ENCODE measurements around the gene TRIM46. TPM values are rescaled to one million over a fixed set of nuclear protein-coding genes. Genes with fewer than 3 reads are reported as not detected.

Gene TRIM46
- total and polyA plus RNA-seq, 2 of the 13 experiments (the other 11 are each of a cell fraction or from before 2014, with no cell fraction given): 0.04 to 0.09 TPM

GRCh38 chr1:155124503-155125463 is 48.9 kb upstream of the TRIM46 start (continued):
- peak in 1 of 2 experiments; percentile 24; a peak in 1 of 4 replicates for TF ChIP-seq HMGXB4 (CRISPR knock-in tag; IDR thresholded peaks at IDR 0.05; ENCODE audit: borderline replicate concordance in 1 of 2, low read depth in 1 of 2)
- 0 out of 2 replicates have a peak, but pooled peaks have one; percentile 51 for TF ChIP-seq ZNF33B (CRISPR knock-in tag; IDR thresholded peaks at IDR 0.05)
- TF ChIP-seq, protein P1, sequence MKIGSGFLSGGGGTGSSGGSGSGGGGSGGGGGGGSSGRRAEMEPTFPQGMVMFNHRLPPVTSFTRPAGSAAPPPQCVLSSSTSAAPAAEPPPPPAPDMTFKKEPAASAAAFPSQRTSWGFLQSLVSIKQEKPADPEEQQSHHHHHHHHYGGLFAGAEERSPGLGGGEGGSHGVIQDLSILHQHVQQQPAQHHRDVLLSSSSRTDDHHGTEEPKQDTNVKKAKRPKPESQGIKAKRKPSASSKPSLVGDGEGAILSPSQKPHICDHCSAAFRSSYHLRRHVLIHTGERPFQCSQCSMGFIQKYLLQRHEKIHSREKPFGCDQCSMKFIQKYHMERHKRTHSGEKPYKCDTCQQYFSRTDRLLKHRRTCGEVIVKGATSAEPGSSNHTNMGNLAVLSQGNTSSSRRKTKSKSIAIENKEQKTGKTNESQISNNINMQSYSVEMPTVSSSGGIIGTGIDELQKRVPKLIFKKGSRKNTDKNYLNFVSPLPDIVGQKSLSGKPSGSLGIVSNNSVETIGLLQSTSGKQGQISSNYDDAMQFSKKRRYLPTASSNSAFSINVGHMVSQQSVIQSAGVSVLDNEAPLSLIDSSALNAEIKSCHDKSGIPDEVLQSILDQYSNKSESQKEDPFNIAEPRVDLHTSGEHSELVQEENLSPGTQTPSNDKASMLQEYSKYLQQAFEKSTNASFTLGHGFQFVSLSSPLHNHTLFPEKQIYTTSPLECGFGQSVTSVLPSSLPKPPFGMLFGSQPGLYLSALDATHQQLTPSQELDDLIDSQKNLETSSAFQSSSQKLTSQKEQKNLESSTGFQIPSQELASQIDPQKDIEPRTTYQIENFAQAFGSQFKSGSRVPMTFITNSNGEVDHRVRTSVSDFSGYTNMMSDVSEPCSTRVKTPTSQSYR (CRISPR knock-in tag; IDR thresholded peaks at IDR 0.05; ENCODE audit: borderline replicate concordance): peak; percentile 20; the same call in 1 of the 2 replicates
- TF ChIP-seq, protein P2, sequence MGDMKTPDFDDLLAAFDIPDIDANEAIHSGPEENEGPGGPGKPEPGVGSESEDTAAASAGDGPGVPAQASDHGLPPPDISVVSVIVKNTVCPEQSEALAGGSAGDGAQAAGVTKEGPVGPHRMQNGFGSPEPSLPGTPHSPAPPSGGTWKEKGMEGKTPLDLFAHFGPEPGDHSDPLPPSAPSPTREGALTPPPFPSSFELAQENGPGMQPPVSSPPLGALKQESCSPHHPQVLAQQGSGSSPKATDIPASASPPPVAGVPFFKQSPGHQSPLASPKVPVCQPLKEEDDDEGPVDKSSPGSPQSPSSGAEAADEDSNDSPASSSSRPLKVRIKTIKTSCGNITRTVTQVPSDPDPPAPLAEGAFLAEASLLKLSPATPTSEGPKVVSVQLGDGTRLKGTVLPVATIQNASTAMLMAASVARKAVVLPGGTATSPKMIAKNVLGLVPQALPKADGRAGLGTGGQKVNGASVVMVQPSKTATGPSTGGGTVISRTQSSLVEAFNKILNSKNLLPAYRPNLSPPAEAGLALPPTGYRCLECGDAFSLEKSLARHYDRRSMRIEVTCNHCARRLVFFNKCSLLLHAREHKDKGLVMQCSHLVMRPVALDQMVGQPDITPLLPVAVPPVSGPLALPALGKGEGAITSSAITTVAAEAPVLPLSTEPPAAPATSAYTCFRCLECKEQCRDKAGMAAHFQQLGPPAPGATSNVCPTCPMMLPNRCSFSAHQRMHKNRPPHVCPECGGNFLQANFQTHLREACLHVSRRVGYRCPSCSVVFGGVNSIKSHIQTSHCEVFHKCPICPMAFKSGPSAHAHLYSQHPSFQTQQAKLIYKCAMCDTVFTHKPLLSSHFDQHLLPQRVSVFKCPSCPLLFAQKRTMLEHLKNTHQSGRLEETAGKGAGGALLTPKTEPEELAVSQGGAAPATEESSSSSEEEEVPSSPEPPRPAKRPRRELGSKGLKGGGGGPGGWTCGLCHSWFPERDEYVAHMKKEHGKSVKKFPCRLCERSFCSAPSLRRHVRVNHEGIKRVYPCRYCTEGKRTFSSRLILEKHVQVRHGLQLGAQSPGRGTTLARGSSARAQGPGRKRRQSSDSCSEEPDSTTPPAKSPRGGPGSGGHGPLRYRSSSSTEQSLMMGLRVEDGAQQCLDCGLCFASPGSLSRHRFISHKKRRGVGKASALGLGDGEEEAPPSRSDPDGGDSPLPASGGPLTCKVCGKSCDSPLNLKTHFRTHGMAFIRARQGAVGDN (CRISPR knock-in tag; IDR thresholded peaks at IDR 0.05): peak; percentile 66
- peak; percentile 80 for TF ChIP-seq NR2F6 (IDR thresholded peaks at IDR 0.05)
- peak; percentile 65; the same call in 1 of the 2 replicates for TF ChIP-seq NR2F6 (CRISPR knock-in tag; IDR thresholded peaks at IDR 0.05)
- TF ChIP-seq HNF1A (IDR thresholded peaks at IDR 0.05; ENCODE audit: low read depth): no peak
- peak; percentile 26; the same call in 1 of the 2 replicates for TF ChIP-seq HNF1A (CRISPR knock-in tag; IDR thresholded peaks at IDR 0.05; ENCODE audit: borderline replicate concordance)
- TF ChIP-seq PAXIP1 (CRISPR knock-in tag; conservative IDR thresholded peaks at IDR 0.05): peak; percentile 20; the same call in 1 of the 2 replicates
